Ishikawa (cell line): ENCODE results near the gene KNOP1.

ENCODE experiments used
- CEBPB ChIP-seq: IDR thresholded peaks from 2 replicates; pipeline ENCODE4 v1.6.1; 2012
- CREB1 ChIP-seq: IDR thresholded peaks from 2 replicates; pipeline ENCODE4 v1.6.1; 2012; ENCODE audit warnings: low read depth
- EGR1 ChIP-seq: IDR thresholded peaks from 2 replicates; pipeline ENCODE4 v1.6.1; 2012
- EP300 ChIP-seq: IDR thresholded peaks from 2 replicates; pipeline ENCODE4 v1.6.1; 2012; ENCODE audit warnings: borderline replicate concordance
- FOXM1 ChIP-seq: IDR thresholded peaks from 2 replicates; pipeline ENCODE4 v1.6.1; 2012; ENCODE audit warnings: low read depth, borderline replicate concordance
- NFIC ChIP-seq: IDR thresholded peaks from 2 replicates; pipeline ENCODE4 v1.6.1; 2012
- RAD21 ChIP-seq: IDR thresholded peaks from 2 replicates; pipeline ENCODE4 v1.6.1; 2012; ENCODE audit warnings: low read depth
- TAF1 ChIP-seq: IDR thresholded peaks from 2 replicates; pipeline ENCODE4 v1.6.1; 2012; ENCODE audit warnings: low read depth, mild to moderate bottlenecking
- TCF12 ChIP-seq: IDR thresholded peaks from 2 replicates; pipeline ENCODE4 v1.6.1; 2012; ENCODE audit warnings: low read depth
- TEAD4 ChIP-seq: IDR thresholded peaks from 2 replicates; pipeline ENCODE4 v1.6.1; 2012
- YY1 ChIP-seq: IDR thresholded peaks from 2 replicates; pipeline ENCODE4 v1.6.1; 2012; ENCODE audit warnings: low read depth
- ZBTB7A ChIP-seq: IDR thresholded peaks from 2 replicates; pipeline ENCODE4 v1.6.1; 2012; ENCODE audit warnings: low read depth
- TF ChIP-seq, protein P1 (sequence below): IDR thresholded peaks from 2 replicates; pipeline ENCODE4 v1.6.1; 2012
- TF ChIP-seq, protein P2 (sequence below): IDR thresholded peaks from 2 replicates; pipeline ENCODE4 v1.6.1; 2012
- TF ChIP-seq, protein P3 (sequence below): IDR thresholded peaks from 2 replicates; pipeline ENCODE4 v1.6.1; 2012; ENCODE audit warnings: low read depth, mild to moderate bottlenecking

KNOP1 gene

DNA sequence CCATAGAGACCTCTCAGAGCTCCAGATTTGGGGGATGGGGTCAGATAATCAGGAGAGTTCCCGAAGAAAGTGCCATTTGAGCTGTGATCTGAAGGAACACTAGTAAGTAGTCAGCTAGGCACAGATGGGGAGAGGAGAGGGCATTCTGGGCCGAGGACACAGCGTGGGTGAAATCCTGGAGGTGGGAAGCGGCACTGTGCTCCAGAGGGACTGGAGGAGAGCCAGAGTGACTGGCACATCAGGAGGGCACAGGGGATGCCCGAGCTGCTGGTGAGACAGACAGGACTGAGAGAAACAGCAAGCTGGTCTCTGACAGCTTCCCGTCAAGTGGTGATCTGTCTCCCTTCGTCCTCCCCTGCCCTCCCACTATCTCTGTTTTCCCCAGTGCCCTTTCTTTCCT, 40.6 kb downstream of the KNOP1 start:
- TF ChIP-seq, protein P1, sequence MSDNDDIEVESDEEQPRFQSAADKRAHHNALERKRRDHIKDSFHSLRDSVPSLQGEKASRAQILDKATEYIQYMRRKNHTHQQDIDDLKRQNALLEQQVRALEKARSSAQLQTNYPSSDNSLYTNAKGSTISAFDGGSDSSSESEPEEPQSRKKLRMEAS: no peak
- no peak for TF ChIP-seq EGR1
- TF ChIP-seq ZBTB7A: no peak
- no peak for TF ChIP-seq EP300
- TF ChIP-seq, protein P2, sequence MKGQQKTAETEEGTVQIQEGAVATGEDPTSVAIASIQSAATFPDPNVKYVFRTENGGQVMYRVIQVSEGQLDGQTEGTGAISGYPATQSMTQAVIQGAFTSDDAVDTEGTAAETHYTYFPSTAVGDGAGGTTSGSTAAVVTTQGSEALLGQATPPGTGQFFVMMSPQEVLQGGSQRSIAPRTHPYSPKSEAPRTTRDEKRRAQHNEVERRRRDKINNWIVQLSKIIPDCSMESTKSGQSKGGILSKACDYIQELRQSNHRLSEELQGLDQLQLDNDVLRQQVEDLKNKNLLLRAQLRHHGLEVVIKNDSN: no peak
- no peak for TF ChIP-seq FOXM1
- TF ChIP-seq TCF12: no peak
- TF ChIP-seq RAD21: no peak
- no peak for TF ChIP-seq NFIC
- TF ChIP-seq TEAD4: no peak
- TF ChIP-seq YY1: no peak
- no peak for TF ChIP-seq CEBPB
- TF ChIP-seq CREB1: no peak
- no peak for TF ChIP-seq TAF1
- TF ChIP-seq, protein P3, sequence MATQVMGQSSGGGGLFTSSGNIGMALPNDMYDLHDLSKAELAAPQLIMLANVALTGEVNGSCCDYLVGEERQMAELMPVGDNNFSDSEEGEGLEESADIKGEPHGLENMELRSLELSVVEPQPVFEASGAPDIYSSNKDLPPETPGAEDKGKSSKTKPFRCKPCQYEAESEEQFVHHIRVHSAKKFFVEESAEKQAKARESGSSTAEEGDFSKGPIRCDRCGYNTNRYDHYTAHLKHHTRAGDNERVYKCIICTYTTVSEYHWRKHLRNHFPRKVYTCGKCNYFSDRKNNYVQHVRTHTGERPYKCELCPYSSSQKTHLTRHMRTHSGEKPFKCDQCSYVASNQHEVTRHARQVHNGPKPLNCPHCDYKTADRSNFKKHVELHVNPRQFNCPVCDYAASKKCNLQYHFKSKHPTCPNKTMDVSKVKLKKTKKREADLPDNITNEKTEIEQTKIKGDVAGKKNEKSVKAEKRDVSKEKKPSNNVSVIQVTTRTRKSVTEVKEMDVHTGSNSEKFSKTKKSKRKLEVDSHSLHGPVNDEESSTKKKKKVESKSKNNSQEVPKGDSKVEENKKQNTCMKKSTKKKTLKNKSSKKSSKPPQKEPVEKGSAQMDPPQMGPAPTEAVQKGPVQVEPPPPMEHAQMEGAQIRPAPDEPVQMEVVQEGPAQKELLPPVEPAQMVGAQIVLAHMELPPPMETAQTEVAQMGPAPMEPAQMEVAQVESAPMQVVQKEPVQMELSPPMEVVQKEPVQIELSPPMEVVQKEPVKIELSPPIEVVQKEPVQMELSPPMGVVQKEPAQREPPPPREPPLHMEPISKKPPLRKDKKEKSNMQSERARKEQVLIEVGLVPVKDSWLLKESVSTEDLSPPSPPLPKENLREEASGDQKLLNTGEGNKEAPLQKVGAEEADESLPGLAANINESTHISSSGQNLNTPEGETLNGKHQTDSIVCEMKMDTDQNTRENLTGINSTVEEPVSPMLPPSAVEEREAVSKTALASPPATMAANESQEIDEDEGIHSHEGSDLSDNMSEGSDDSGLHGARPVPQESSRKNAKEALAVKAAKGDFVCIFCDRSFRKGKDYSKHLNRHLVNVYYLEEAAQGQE: no peak

DNA sequence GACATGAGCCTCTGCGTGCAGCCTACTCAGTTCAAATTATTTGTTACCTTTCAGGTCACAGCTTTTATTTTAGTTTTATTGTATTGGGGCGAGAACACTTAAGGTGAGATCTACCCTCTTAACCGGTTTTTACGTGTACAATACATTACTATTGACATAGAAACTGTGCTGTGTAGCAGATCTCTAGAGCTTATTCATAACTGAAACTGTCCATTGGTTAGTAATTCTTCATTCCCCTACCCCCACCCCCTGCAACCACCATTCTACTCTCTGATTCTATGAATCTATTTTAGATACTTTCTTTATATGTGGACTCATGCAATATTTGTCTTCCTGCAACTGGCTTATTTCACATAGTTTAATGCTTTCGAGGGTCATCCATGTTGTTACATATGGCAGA, 43.5 kb downstream of the KNOP1 start:
- TF ChIP-seq CREB1: no peak
- TF ChIP-seq NFIC: no peak
- TF ChIP-seq, protein P3: no peak
- no peak for TF ChIP-seq RAD21
- no peak for TF ChIP-seq ZBTB7A
- TF ChIP-seq FOXM1: no peak
- TF ChIP-seq, protein P2: no peak
- TF ChIP-seq YY1: no peak
- TF ChIP-seq TCF12: no peak
- TF ChIP-seq EGR1: no peak
- no peak for TF ChIP-seq TEAD4
- TF ChIP-seq EP300: no peak
- TF ChIP-seq TAF1: no peak
- no peak for TF ChIP-seq CEBPB
- TF ChIP-seq, protein P1: no peak

DNA sequence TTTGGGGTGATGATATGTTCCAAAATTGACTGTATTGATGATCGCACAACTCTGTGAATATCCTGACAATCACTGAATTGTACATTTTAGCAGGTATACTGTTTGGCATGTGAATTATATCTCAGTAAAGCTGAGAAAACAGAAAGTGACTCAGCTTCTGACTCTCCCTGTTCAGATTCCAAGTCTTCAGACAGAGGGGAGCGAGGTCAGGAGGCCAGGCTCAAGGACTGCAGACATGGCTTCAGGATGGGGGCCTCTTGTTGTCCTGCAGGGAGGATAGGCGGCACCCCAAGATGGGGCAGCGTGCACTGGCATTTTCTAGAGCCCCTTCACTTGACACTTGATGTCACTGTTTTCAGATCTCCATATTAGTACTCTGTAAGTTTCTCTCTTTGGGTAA, 45.6 kb downstream of the KNOP1 start:
- TF ChIP-seq, protein P2: no peak
- TF ChIP-seq TCF12: no peak
- TF ChIP-seq TEAD4: no peak
- no peak for TF ChIP-seq EGR1
- no peak for TF ChIP-seq CEBPB
- TF ChIP-seq RAD21: no peak
- TF ChIP-seq, protein P3: no peak
- no peak for TF ChIP-seq CREB1
- TF ChIP-seq, protein P1: no peak
- TF ChIP-seq YY1: no peak
- TF ChIP-seq NFIC: no peak
- no peak for TF ChIP-seq TAF1
- no peak for TF ChIP-seq FOXM1
- no peak for TF ChIP-seq EP300
- no peak for TF ChIP-seq ZBTB7A

DNA sequence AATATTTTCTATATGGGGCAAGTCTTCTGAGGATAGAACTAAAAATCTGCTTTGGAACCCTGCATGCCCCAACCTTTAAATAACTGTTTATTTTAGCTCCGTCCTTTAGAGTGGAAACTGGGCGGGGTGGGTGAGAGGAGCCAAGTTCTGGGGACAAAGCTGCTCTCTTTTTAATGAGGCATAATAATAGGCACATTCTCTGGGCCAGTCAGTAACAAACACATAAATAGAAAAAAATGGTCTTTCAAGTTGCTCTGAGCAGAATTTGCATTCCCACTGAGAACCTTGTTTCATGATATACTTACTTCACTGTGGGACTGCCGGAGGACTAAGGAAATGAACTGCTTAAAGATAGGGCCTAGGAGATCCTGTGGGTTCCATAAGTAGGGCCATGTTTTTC, 51.5 kb downstream of the KNOP1 start:
- TF ChIP-seq FOXM1: no peak
- TF ChIP-seq, protein P1: no peak
